Prostate gland (tissue), 2 donors: ENCODE measurements around the gene OR1L6. TPM values are rescaled to one million over a fixed set of nuclear protein-coding genes. Genes with fewer than 3 reads are reported as not detected.

Source experiments
- DNase-seq: peaks from one replicate; pipeline ENCODE4 v3.0.0-alpha.2; 2019; ENCODE audit warnings: low spot score
- H3K27ac ChIP-seq, 2 donors: fragments of 200-600 bp; sonication (generic); 2 replicates each; pipeline ENCODE4 v1.5.1; 2017 to 2019
- H3K27me3 ChIP-seq: fragments of 200-600 bp; sonication (generic); replicated peaks from 2 replicates; pipeline ENCODE4 v1.5.1; 2019; ENCODE audit not compliant: insufficient read depth
- H3K36me3 ChIP-seq, 2 donors: fragments of 200-600 bp; sonication (generic); 1 replicate in 1 of 2; 2 replicates in 1 of 2; pipeline versions ENCODE4 v1.5.1 to v1.8.1; 2017 to 2019
- H3K4me1 ChIP-seq: fragments of 200-600 bp; sonication (generic); replicated peaks from 2 replicates; pipeline ENCODE4 v1.5.1; 2019
- H3K4me3 ChIP-seq, 2 donors: fragments of 200-600 bp; sonication (generic); 2 replicates each; pipeline ENCODE4 v1.5.1; 2017 to 2019
- H3K9me3 ChIP-seq: fragments of 200-600 bp; sonication (generic); 2 replicates; pipeline ENCODE4 v1.5.1; 2017
- CTCF ChIP-seq, 4 experiments: fragments of 200-600 bp in 2 of 4; fragments of 450-650 bp in 2 of 4; sonication (generic) in 2 of 4; IDR thresholded peaks; 1 replicate in 3 of 4; 2 replicates in 1 of 4; pipeline ENCODE4 v1.5.1; 2016 to 2019; ENCODE audit warnings: antibody characterized with exemption in 4 of 4, mild to moderate bottlenecking in 2 of 4, moderate library complexity in 2 of 4
- POLR2A ChIP-seq: fragments of 450-650 bp; IDR thresholded peaks from one replicate; pipeline ENCODE4 v1.6.1; 2016; ENCODE audit warnings: antibody characterized with exemption, mild to moderate bottlenecking
- POLR2AphosphoS5 ChIP-seq: sonication (generic); formaldehyde crosslinking; IDR thresholded peaks from one replicate; pipeline ENCODE4 v1.6.1; 2017; ENCODE audit warnings: antibody characterized with exemption
- WGBS: methylation state at CpG from one replicate; pipeline ENCODE4 v1.1.5; 2018; 5-methylcytosine and 5-hydroxymethylcytosine counted together
- intact Hi-C: fragments of 100-400 bp; cut with DNase I; formaldehyde crosslinking; loops from one replicate; pipeline ENCODE4 v1.14.2; 2022
- total RNA-seq, 2 donors: library from RNA; depleted of rRNA; stranded (reverse); fragments of >200 nt; gene quantifications; one replicate each; pipeline ENCODE4 v1.1.0, GENCODE V29; 2016

OR1L6 gene
- total RNA-seq, 2 donors from 2014 or later: not detected

DNA sequence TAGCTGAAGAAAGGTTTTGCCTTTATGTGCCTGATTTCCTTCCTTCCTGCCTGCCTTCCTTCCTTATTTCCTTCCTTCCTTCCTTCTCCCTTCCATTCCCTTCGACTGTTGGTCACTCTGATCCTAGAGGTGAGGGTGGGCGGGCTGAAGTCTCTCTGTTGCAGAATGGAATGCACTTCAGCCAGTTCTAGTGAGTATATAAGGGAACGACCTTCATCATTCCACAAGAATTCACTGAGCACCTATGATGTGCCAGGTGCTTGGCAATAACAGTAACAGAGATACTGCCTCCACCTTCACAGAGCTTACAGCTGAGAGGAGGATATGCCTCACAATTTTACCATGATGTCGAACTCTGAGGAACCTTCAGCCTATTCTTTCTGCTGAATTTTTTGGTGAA, 37.9 kb downstream of the OR1L6 start:
- TF ChIP-seq POLR2A (no peak), POLR2AphosphoS5 (no peak), CTCF (IDR thresholded peaks at IDR 0.05) (no peak)
- Histone ChIP-seq H3K27ac (no peak overlapping the region), H3K4me3 (no peak overlapping the region), H3K4me1 (no peaks in the 10 kb centered on the region), H3K36me3 (no peaks in the 10 kb centered on the region), H3K9me3 (no peaks in the 10 kb centered on the region), H3K27me3 (no peaks in the 10 kb centered on the region)
- DNase-seq: no peak
- 59% methylated on average over 4 of the region's 4 CpGs for WGBS
- intact Hi-C loops: no loop called here

DNA sequence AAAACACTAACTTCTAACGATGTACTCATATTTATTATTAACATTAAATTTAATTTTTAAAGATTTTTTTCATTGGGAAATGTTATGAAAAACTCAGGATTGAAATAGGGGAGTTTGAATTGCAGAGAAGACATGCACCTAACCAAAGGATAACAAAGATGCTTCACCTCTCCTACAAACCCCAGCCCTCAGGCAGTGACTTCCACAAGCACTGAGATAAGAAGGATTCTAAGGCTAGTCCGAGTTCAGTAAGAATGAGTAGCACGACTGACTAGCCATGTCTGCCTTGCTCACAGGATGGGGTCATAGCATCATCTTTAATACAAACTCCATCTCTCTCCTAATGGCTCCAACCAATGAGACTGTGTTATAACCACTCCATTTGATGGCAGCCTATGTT, 39.6 kb downstream of the OR1L6 start:
- Histone ChIP-seq H3K4me1 (no peaks in the 10 kb centered on the region), H3K4me3 (no peak overlapping the region), H3K27me3 (no peaks in the 10 kb centered on the region), H3K36me3 (no peaks in the 10 kb centered on the region), H3K9me3 (no peaks in the 10 kb centered on the region), H3K27ac (no peak overlapping the region)
- WGBS: 66% methylated on average over 3 of the region's 3 CpGs
- TF ChIP-seq POLR2AphosphoS5 (no peak), CTCF (IDR thresholded peaks at IDR 0.05) (no peak), POLR2A (no peak)
- intact Hi-C loops: no loop called here
- DNase-seq: no peak

DNA sequence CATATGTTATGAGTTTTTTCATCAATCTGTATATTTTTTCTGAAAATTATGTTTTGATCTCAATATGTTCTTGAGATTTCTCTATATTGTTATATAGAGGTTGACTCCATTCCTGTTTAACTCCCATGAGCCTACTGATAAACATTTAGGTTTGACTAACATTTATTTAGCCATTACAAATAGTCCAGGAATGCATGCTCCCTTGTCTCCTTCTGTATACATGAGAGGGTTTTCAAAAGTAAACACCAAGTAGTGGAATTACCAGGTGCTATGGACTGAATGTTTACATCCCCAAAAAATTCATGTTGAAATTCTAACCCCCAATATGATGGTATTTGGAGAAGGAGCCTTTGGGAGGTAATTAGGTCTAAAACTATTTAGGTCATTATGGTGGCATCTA, 43.2 kb downstream of the OR1L6 start:
- DNase-seq: no peak
- intact Hi-C loops: no loop called here

GRCh38 chr9:122786338-122786737, 44.2 kb downstream of the OR1L6 start:
- Histone ChIP-seq H3K4me1 (no peaks in the 10 kb centered on the region), H3K27ac (no peak overlapping the region), H3K4me3 (no peak overlapping the region), H3K9me3 (no peaks in the 10 kb centered on the region), H3K27me3 (no peaks in the 10 kb centered on the region), H3K36me3 (no peaks in the 10 kb centered on the region)
- 98% methylated on average over 4 of the region's 4 CpGs for WGBS
- TF ChIP-seq POLR2A: no peak
- TF ChIP-seq POLR2AphosphoS5: no peak
- TF ChIP-seq CTCF (IDR thresholded peaks at IDR 0.05): no peak
- intact Hi-C loops: no loop called here
- DNase-seq: no peak

More for the DNA sequence above, 43.2 kb downstream of the OR1L6 start:
- no peaks in the 10 kb centered on the region for H3K9me3 ChIP-seq
- H3K4me1 ChIP-seq: no peaks in the 10 kb centered on the region
- no peak overlapping the region for H3K4me3 ChIP-seq
- TF ChIP-seq POLR2AphosphoS5 (no peak), POLR2A (no peak), CTCF (IDR thresholded peaks at IDR 0.05) (no peak)
- H3K27me3 ChIP-seq: no peaks in the 10 kb centered on the region
- H3K36me3 ChIP-seq: no peaks in the 10 kb centered on the region
- H3K27ac ChIP-seq: no peak overlapping the region

DNA sequence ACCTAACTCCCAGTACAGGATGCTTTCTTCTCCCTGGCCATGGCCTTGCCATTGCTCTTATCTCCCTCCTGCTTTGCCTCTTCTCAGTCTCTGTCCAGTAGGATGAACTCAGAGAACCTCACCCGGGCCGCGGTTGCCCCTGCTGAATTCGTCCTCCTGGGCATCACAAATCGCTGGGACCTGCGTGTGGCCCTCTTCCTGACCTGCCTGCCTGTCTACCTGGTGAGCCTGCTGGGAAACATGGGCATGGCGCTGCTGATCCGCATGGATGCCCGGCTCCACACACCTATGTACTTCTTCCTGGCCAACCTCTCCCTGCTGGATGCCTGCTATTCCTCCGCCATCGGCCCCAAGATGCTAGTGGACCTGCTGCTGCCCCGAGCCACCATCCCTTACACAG, 46.7 kb downstream of the OR1L6 start, which contains the start of gene OR5C1:
OR5C1 (plus strand) TSS at position 103 of the 400 bp plus-strand sequence; CDS start at position 103, 0 bp downstream.
- H3K9me3 ChIP-seq: no peaks in the 10 kb centered on the region
- H3K27me3 ChIP-seq: no peaks in the 10 kb centered on the region
- 94% methylated on average over 12 of the region's 12 CpGs for WGBS
- H3K27ac ChIP-seq: no peak within 1 kb of the TSS
- no peaks in the 10 kb centered on the region for H3K4me1 ChIP-seq
- H3K4me3 ChIP-seq: no peak within 1 kb of the TSS
- no peaks in the 10 kb centered on the region for H3K36me3 ChIP-seq
- TF ChIP-seq POLR2A (no peak), CTCF (IDR thresholded peaks at IDR 0.05) (no peak), POLR2AphosphoS5 (no peak)
- intact Hi-C loops: no loop called here
- DNase-seq: no peak
